HUDEP-2 (cell line): ENCODE data around the gene CNOT9.

Source experiments
- DNase-seq, 76 experiments: peaks; one replicate each; lab custom pipeline; 2025; ENCODE audit not compliant: unreplicated experiment in 76 of 76; lab: John Stamatoyannopoulos, UW

The CNOT9 gene

DNA sequence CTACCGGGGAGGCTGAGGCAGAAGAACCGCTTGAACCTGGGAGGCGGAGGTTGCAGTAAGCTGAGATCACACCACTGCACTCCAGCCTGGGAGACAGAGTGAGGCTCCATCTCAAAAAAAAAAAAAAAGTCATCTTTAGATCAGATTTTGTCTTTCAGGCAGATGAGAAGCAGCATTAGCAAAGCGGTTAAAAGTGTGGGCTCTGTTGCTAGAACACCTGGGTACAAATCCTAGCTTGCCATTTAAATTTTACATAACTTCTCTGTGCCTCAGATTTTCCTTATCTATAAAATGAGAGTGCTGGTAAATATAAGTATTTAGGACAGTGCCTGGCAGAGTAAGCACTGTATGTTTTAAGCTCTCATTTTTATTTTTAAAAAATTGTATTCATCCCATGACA is 8.2 kb downstream of the CNOT9 start:
- no peak for DNase-seq

DNA sequence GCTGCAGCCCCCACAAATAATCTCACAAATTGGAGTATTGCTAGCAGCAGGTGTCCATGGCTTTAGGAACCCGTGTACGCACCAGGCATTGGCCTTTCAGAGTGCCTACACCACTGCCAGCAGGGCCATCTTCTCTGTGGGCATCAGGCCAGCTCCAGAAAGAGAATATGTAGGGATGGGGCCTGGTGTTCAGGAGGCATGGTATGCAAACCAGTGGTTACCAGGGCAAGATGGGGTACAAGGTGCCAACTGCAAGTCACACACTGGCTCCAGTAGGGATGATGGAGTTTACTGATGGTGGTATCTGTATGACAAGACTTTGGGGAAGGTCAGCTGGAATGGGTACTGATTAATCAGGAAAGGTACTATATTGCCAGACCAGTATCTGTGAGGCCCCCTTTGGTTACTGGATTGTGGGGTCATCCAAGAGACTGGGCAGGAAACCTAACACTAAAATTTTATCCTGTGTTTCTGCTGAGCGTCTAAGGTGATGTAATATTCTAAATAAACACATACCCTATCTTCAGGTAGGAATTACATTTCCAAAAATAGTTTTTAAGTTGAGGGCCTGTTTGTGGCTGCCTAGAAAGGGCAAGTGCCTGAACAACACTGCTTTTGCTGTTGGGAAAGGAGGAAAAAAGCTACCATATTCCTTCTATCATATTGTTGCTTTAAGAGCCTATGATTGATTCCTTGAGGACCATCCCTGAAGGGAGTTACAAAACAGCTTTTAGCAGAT is 9.0 kb downstream of the CNOT9 start:
- no peak for DNase-seq

- no peak for DNase-seq
Observed at GRCh38 chr2:218578272-218578877, 9.7 kb downstream of the CNOT9 start.

DNA sequence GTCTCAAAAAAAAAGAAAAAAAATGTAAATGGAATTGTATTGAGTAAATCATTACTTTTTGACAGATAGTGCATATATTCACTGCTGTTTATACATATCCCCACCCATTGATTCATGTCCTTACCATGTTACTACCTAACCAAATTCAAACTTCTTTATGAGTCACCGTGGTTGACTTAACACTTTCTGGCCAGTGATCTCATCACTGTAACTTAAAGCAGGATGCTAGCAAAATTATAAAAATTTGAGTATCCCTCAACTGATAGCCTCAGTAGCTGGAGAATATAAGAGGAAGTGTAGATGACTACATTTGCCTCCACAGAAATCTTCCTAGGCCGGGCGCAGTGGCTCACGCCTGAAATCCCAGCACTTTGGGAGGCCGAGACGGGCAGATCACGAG is 13.4 kb downstream of the CNOT9 start:
- no peak for DNase-seq

DNA sequence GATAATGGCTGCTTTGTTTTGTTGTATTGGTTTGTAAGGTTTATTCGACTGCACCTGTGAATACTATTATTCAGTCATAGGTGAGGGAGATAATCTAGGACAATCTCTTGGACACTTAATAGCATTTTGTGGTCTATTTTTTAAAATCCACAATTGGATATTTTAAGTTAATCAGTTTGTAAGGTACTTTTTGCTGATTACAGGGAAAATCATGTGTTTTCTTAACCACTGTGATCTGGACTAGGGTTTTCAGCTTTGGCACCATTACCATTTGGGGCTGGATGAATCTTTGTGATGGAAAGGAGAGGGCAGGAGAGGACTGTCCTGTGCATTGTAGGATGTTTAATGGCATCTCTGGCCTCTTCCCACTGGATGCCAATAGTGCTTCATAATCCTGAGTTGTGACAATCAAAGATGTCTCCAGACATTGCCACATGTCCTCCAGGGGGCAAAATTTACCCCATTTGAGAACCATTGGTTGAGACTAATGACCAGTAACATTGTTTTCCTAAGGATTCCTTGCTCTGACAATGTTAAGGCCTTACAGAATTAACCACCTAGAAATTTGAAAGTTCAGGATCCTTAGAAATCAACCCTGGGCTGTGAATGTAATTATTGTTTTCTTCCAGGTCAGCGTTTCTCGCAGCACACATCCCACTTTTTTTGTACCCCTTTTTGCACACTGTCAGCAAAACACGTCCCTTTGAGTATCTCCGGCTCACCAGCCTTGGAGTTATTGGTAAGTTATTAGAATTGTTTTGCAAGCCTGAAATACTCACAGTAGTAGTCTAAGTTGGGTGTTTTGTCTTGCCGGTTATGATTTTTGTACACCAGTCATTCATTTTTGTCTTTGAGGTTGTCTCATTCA is 15.6 kb downstream of the CNOT9 start:
- DNase-seq, result no peak

DNA sequence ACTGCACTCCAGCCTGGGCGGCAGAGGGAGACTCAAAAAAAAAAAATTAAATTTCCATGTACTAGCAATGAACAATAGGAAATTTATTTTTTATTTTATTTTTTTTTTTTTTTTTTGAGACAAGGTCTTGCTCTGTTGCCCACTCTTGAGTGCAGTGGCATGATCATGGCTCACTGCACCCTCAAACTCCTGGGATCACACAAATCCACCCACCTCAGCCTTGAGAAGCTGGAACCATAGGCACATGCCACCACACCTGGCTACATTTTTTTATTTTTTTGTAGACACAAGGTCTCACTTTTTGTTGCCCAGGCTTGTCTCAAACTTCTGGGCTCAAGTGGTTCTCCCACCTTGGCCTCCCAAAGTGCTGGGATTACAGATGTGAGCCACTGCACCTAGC is 16.9 kb downstream of the CNOT9 start:
- DNase-seq, result no peak

GRCh38 chr2:218605432-218605831 is 36.8 kb downstream of the CNOT9 start:
- DNase-seq, result no peak

DNA sequence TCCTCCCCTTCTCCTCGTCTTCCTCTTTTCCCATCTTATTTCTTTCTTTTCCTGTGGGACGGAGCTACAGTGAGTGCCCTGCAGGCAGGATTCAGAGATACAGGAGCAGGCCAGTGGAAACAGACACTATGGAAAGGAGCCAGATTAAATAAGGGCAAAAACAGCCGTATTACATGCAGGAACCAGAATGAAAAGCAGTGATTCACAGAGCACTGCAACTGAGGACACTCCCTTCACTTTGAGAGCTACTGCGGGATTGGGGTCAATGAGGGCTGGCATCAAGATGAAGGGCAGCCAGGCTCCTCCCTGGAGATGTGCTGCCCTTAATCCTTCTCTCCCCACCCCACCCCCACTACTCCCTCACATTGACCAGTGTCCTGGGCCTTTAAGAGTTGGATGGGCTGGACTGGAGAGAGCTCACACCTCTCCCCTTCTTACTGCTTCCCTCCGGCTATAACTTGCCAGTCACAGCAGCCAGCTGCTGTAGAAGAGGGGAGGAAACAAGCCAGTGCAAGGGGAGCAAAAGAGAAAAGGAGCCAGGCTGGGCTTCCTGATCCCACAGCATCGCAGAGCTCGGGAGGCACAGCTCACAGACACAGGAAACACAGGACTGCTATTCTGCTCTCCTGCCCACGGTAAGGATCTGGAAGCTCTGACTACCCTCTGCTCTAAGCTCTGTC is 38.9 kb downstream of the CNOT9 start, which contains the start of gene PLCD4:
Gene PLCD4, plus strand, starts transcription at position 464 of the 680 bp plus-strand sequence. CDS start 7,841 bp downstream, outside the sequence.
- no peak for DNase-seq

- no peak for DNase-seq
Observed at GRCh38 chr2:218615868-218616315, 47.3 kb downstream of the CNOT9 start.

DNA sequence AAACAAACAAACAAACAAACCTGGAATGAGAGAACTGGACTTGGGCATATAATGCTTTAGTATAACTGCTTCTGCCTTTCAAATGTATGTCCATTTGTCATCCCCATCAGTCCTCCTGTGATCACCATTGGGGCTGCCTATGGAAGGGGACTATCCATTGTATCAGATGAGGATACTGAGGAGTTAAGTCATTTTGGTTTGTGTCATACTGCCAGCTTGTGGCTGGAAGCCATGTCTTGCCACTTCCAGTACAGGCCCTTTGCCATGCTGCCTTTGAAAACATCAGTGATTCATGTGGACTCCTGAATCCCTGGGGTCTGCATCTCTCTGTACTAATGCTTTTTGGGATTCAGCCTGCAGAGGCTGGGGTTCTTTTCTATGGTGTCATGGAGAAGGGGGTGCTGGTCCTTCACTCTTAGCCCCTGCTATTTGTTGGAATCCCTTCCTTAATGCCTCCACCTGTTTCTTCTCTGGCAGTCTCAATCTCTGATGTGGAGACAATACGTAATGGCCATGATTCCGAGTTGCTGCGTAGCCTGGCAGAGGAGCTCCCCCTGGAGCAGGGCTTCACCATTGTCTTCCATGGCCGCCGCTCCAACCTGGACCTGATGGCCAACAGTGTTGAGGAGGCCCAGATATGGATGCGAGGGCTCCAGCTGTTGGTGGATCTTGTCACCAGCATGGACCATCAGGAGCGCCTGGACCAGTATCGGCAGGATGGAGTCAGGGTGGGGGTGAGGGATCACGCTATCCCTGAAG is 49.6 kb downstream of the CNOT9 start:
- peak in 1 of 76 experiments; percentile 2 for DNase-seq

GRCh38 chr2:218621007-218621406 is 52.4 kb downstream of the CNOT9 start:
- no peak for DNase-seq

DNA sequence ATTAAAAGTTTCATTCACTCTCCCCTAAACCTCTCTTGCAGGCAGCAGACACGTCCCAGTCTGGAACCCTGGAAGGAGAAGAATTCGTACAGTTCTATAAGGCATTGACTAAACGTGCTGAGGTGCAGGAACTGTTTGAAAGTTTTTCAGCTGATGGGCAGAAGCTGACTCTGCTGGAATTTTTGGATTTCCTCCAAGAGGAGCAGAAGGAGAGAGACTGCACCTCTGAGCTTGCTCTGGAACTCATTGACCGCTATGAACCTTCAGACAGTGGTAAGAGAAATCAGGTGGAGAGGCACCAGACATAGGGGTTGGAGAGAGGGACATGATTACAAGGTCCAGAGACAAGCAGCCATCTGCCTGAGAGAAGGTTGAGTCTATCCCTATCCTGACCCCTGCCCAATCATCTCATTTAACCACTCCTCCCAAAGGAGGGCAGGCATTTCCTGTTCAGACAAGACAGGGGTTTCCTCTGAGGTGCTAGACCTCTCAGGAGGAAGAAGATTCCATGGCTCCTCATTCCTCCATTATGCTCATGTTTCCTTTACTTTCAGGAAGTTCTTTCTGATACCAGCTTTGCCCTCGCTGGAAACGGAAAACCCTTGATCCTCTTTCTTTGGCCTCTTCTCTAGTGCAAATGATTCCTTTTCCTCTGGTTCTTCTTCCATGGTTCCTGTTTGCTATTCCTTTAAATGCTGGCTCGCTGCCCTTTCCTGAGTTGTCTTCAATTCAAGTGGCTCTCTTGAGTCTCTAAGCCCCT is 54.1 kb downstream of the CNOT9 start:
- DNase-seq, result no peak

GRCh38 chr2:218623366-218623705 is 54.7 kb downstream of the CNOT9 start:
- DNase-seq, result no peak

DNA sequence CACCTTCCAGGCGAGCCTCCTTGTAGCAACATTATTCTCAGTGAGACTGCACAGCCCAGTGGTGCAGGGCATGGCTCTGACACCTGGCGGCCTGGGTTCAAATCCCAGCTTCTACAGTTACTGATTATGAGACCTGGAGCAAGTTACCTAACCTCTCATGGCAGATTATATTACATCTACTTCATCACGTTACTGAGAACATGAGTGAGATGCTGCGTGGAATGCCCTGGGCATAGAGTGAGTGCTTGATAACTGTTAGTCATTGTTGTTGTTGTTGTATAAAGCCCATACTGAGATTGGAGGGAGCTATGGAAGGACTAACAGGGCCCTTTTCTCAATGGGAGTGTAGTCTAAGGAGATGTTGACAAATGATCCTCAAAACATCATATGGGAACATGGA is 57.7 kb downstream of the CNOT9 start:
- no peak for DNase-seq

GRCh38 chr2:218627939-218628338 is 59.3 kb downstream of the CNOT9 start:
- DNase-seq, result no peak

DNA sequence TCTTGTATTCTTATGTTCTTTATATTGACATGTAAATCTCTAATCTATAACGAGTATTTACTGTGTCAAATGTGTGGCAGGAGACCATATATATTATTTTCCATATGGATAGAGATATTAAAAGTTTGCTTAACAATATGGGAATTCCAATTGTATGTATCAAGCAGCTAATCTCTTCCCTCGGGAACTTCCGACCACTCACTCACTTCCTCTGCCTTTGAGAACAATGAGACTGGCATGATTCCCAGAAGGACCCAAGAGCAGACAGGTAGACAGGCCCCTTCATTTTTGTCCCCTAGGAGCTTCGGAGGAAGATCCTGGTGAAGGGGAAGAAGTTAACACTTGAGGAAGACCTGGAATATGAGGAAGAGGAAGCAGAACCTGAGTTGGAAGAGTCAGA is 63.2 kb downstream of the CNOT9 start:
- DNase-seq, result no peak

DNA sequence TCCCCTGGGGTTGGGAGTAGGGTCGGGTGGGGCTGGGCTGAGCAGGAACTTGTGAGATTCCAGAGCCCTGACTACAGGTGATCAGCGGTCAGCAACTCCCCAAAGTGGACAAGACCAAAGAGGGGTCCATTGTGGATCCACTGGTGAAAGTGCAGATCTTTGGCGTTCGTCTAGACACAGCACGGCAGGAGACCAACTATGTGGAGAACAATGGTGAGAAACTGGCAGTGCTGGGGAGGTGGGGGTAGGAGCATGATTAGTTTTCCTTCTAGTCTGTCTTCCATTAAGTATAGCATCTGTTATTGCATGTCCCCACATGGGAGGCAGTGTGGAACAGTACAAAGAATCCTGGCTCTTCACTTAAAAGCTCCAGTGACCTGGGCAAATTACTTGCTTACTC is 67.1 kb downstream of the CNOT9 start:
- DNase-seq, result no peak

- no peak for DNase-seq
Observed at GRCh38 chr2:218638372-218638771, 69.7 kb downstream of the CNOT9 start.

DNA sequence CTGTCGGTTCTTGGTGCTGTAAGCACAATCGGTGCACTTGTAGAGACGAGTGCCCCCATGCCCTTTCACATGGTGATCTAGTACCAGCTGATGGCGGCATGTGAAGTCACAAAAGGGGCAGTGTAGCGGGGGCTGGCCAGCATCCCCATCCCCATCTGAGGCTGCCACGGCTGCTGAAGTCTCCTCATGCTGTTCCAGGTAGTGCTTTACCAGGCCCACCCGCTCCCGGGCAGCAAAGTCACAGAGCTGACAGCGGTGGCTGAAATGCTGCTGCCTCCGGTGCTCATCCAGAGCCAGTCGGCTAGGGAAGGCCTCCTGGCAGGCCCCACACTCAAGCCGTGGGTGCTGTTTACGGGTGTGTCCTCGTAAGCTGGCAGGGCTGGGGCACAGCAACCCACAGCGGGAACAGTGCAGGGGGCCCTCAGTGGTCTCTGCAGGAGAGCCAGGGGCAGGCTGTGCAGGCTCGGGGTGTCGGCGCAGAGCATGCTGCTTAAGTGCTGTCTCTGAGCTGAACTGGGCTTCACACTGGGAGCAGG is 73.5 kb downstream of the CNOT9 start:
- no peak for DNase-seq
